ENCODE results near the gene MAST4.

The MAST4 gene

GRCh38 chr5:66813306-66813705, 217.1 kb downstream of the MAST4 start:
- Histone ChIP-seq H2AFZ (peak overlapping the region; percentile 65), H3K4me1 (peaks cover 27% of the 10 kb centered on the region), H3K79me2 (no peaks in the 10 kb centered on the region), H3K9me3 (ENCODE audit: control insufficient read depth, low read length) (no peaks in the 10 kb centered on the region), H3K27me3 (ENCODE audit: control insufficient read depth, insufficient read depth, low read length) (no peaks in the 10 kb centered on the region), H3K27ac (peak overlapping the region; percentile 80), H3K36me3 (ENCODE audit: control insufficient read depth, insufficient read depth, low read length) (no peaks in the 10 kb centered on the region), H3K9ac (no peak overlapping the region), H3K4me3 (ENCODE audit: low read depth, low read length) (no peak overlapping the region), H3K4me2 (ENCODE audit: low read length) (peak overlapping the region; percentile 48)
- TF ChIP-seq CTCF (IDR thresholded peaks at IDR 0.05), result no peak

- H3K79me2 ChIP-seq, result no peaks in the 10 kb centered on the region
- H3K4me3 ChIP-seq (ENCODE audit: low read depth, low read length), result peak overlapping the region; percentile 27
- H3K9ac ChIP-seq, result no peak overlapping the region
- peaks cover 27% of the 10 kb centered on the region for H3K4me1 ChIP-seq
- peak overlapping the region; percentile 80 for H3K27ac ChIP-seq
- H3K4me2 ChIP-seq (ENCODE audit: low read length), result peak overlapping the region; percentile 48
- TF ChIP-seq CTCF (IDR thresholded peaks at IDR 0.05), result peak; percentile 88
- peak overlapping the region; percentile 65 for H2AFZ ChIP-seq
- no peaks in the 10 kb centered on the region for H3K27me3 ChIP-seq (ENCODE audit: control insufficient read depth, insufficient read depth, low read length)
- no peaks in the 10 kb centered on the region for H3K36me3 ChIP-seq (ENCODE audit: control insufficient read depth, insufficient read depth, low read length)
- H3K9me3 ChIP-seq (ENCODE audit: control insufficient read depth, low read length), result no peaks in the 10 kb centered on the region
Observed at GRCh38 chr5:66814146-66814991, 218.2 kb downstream of the MAST4 start.

- no peaks in the 10 kb centered on the region for H3K9me3 ChIP-seq (ENCODE audit: control insufficient read depth, low read length)
- H3K4me1 ChIP-seq, result peaks cover 29% of the 10 kb centered on the region
- no peaks in the 10 kb centered on the region for H3K27me3 ChIP-seq (ENCODE audit: control insufficient read depth, insufficient read depth, low read length)
- H3K9ac ChIP-seq, result no peak overlapping the region
- no peak overlapping the region for H3K4me2 ChIP-seq (ENCODE audit: low read length)
- H3K79me2 ChIP-seq, result peaks cover 4% of the 10 kb centered on the region
- H3K36me3 ChIP-seq (ENCODE audit: control insufficient read depth, insufficient read depth, low read length), result no peaks in the 10 kb centered on the region
- no peak for TF ChIP-seq CTCF (IDR thresholded peaks at IDR 0.05)
- H2AFZ ChIP-seq, result no peak overlapping the region
- no peak overlapping the region for H3K27ac ChIP-seq
- H3K4me3 ChIP-seq (ENCODE audit: low read depth, low read length), result no peak overlapping the region
Observed at GRCh38 chr5:66818304-66818934, 222.2 kb downstream of the MAST4 start.

GRCh38 chr5:66818935-66819328, 222.7 kb downstream of the MAST4 start:
- Histone ChIP-seq H3K9me3 (ENCODE audit: control insufficient read depth, low read length) (no peaks in the 10 kb centered on the region), H3K36me3 (ENCODE audit: control insufficient read depth, insufficient read depth, low read length) (no peaks in the 10 kb centered on the region), H3K79me2 (peaks cover 9% of the 10 kb centered on the region), H3K9ac (no peak overlapping the region), H3K27me3 (ENCODE audit: control insufficient read depth, insufficient read depth, low read length) (no peaks in the 10 kb centered on the region), H3K27ac (no peak overlapping the region), H2AFZ (no peak overlapping the region), H3K4me1 (peaks cover 24% of the 10 kb centered on the region), H3K4me2 (ENCODE audit: low read length) (no peak overlapping the region), H3K4me3 (ENCODE audit: low read depth, low read length) (no peak overlapping the region)
- no peak for TF ChIP-seq CTCF (IDR thresholded peaks at IDR 0.05)
